GM12875 (cell line): ENCODE results near the gene KRTAP1-1.
"Not testable (repeated sequence)": the region's sequence is repeated elsewhere in the genome, so short reads cannot be mapped to it uniquely, and the experiment has no call there.

Experiments used
- H3K4me3 ChIP-seq: one replicate; pipeline ENCODE4 v1.5.1; 2011; ENCODE audit warnings: low read depth, low read length, control low read depth
- CTCF ChIP-seq: IDR thresholded peaks from 2 replicates; pipeline ENCODE4 v1.5.1; 2011; ENCODE audit warnings: low read depth, mild to moderate bottlenecking, control low read depth, inconsistent platforms, low read length, moderate library complexity, borderline replicate concordance; ENCODE audit not compliant: insufficient read depth

The KRTAP1-1 gene

GRCh38 chr17:41067281-41067680, 26.0 kb upstream of the KRTAP1-1 start:
- TF ChIP-seq CTCF = no peak

DNA sequence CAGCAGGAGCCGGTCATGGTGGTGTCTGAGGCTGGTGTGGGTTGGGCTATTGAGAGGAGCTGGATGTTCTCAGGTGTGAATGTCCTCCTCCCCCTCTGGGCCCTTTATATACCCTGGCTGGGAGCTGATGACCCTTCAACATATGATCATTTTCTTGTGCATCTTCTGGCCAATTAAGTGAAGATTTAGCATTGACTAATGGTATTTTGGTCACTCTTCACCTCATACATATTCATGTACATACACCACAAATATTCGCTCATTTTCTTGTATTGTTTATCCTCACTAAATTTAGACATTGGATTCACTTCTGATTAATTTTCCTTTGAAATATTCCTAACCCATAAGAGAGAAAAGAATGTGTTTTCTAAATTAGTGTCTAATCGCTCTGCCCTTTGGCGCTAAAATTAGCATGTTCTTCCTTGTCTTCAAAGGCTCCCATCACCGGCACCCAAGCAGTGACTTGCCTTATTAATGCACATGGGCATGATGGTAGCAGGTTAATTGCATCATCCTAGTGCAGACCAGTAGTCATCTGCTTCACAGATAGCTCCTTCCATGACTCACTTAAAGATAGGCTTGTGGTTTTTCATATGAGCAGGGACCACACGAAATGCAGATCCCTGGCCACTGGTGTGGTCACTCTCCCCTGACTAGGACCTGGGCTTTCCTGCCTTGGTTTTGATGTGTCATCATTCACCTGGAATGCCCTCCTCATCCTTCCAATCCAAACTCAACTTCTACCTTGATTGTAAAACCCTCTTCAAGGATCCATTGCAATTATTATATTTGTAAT, 24.8 kb upstream of the KRTAP1-1 start, which contains the start of gene KRTAP2-4:
Gene KRTAP2-4, minus strand, starts transcription at position 51 of the 796 bp plus-strand sequence. Its CDS starts 34 bp downstream, at position 17.
- no peak within 1 kb of the TSS for H3K4me3 ChIP-seq
- TF ChIP-seq CTCF = no peak

More at GRCh38 chr17:41067281-41067680, 26.0 kb upstream of the KRTAP1-1 start:
- H3K4me3 ChIP-seq = no peak overlapping the region

DNA sequence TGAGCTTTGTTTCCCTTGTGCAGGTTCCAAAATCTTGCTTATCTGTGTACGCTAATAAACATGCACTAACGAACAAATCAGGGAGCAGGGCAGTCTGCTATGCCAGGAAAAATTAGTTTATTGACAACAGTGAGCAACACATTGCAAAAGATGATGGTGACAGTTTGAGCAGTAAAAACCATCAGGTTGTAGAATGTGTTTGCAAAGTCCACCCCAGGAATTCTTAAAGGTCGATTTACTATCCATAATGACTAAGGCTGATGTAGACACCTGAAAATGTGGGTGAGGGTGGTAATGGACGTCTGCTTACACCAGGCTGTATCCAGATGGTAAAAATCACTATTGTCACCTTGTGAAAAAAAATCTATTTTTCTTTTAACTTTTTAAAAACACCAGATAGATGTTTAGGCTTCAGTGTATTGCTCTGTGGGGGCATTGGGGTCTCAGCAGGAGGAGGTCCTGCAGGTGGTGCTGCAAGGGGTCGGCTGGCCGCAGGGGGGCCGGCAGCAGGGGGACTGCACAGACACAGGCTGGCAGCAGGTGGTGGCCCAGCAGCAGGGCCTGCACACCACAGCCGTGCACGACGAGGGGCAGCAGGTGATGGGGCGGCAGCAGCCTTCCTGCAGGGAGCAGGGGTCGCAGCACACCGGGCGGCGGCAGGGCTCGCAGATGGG, 23.9 kb upstream of the KRTAP1-1 start:
- not testable (repeated sequence) for H3K4me3 ChIP-seq

DNA sequence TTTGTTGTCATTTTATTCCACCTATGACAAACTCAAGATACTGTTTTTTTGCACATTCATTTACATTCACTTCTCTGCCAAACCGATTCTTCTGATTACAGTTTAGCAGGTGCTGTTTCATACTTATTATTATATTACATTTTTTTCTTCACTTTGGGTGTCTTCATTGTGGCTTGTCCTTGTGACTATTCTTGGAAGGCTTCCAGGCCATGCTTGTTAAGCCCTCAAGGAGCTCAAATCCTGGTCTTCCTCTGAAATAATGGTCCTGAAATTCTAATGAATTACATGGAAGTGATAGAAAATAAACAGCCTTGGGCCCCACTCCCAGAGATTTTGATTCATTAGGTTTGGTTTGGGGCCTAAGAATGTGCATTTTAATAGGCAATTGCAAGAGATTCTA, 23.1 kb upstream of the KRTAP1-1 start:
- H3K4me3 ChIP-seq = no peak overlapping the region
- no peak for TF ChIP-seq CTCF

DNA sequence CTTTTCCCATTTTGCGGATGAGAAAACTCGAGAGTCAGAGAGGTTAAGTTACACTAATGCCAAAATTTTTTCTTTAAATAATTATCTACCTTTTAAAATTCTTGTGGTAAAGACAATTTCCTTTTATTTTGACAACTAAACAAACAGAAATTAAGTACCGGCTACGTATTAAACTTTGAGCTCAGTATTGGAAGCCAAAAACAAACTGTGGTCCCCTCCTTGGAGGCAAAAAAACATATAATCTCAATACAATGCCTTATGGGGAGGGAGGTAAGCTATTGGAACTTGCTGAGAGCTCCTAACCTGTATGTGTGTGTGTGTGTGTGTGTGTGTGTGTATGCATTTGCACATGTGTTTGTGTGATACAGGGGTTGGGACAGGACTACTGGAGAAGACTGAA, 22.2 kb upstream of the KRTAP1-1 start:
- TF ChIP-seq CTCF = no peak
- H3K4me3 ChIP-seq = no peak overlapping the region

GRCh38 chr17:41061964-41062363, 20.7 kb upstream of the KRTAP1-1 start:
- no peak for TF ChIP-seq CTCF
- H3K4me3 ChIP-seq = no peak overlapping the region

GRCh38 chr17:41060052-41060604, 18.9 kb upstream of the KRTAP1-1 start, which contains the start of gene KRTAP2-3:
Gene KRTAP2-3, minus strand, starts transcription at chr17:41060114. Its CDS starts 64 bp downstream, at chr17:41060050.
- TF ChIP-seq CTCF = no peak
- H3K4me3 ChIP-seq = no peak within 1 kb of the TSS

DNA sequence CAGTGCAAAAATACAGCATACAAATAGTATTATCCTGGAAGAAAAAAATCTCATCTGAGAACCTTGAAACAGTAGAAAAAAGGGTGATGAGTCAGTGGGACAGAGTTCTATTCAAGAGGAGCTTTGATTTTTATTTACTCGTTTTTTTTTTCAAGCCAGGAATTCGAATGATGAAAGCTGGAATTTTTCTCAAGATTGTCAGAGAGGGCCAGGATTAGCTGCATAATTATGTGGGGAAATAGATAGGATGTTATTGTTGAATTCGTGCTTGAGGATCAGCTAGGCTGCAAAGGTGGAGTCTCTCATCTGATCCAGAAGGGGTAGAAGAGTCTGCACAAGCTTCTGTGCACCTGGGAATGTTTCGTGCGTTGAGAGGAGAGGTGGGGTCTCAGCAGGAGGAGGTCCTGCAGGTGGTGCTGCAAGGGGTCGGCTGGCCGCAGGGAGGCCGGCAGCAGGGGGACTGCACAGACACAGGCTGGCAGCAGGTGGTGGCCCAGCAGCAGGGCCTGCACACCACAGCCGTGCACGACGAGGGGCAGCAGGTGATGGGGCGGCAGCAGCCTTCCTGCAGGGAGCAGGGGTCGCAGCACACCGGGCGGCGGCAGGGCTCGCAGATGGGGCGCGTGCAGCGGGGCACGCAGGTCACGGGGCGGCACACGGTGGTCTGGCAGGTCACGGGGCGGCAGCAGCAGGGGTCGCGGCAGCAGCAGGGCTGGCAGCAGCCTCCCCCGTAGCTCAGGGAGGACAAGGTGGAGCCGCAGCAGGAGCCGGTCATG, 18.2 kb upstream of the KRTAP1-1 start:
- H3K4me3 ChIP-seq = not testable (repeated sequence)
